ENCODE measurements around the gene EIF5A2.

Gene EIF5A2

DNA sequence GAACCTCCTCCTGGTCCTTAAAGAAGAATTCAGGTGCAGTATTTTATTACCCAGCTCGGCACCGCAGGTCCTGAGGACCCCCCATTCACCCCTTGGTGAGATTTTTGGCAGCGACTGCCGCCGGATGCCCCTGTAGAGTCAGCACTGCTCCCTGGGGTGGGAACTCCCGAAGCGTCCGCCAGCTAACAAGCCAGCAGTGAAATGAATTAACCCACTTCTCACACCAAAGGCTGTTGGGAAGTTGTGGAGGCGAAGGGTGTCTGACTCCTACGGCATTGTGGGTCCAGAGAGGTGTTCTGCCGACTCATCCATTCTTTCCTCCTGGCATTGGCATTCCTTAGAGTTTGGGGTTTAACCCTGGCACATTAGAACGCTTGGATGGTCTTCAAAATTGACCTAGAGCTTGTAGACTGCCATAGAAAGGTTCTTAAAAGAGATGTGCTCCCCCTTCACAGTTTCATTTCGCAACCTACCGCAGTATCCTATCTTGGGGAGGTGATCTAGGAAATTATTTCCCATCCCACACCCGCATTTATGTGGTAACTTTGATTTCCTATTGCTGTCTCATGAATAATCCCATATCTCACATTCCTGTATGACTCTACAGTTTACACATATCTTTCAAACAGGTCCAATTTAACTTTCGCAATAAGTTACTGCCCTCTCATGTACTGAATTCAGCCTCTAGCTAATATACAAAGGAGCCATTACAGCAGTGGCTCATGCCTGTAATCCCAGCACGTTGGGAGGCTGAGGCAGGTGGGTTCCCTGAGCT, 879 bp upstream of the EIF5A2 start:
- no peak for TF ChIP-seq GLIS3 (CRISPR knock-in tag; IDR thresholded peaks at IDR 0.05)
- no peak for TF ChIP-seq ESRRG (CRISPR knock-in tag; IDR thresholded peaks at IDR 0.05)
- TF ChIP-seq CSDC2 (CRISPR knock-in tag; IDR thresholded peaks at IDR 0.05): no peak
- TF ChIP-seq, protein P1, sequence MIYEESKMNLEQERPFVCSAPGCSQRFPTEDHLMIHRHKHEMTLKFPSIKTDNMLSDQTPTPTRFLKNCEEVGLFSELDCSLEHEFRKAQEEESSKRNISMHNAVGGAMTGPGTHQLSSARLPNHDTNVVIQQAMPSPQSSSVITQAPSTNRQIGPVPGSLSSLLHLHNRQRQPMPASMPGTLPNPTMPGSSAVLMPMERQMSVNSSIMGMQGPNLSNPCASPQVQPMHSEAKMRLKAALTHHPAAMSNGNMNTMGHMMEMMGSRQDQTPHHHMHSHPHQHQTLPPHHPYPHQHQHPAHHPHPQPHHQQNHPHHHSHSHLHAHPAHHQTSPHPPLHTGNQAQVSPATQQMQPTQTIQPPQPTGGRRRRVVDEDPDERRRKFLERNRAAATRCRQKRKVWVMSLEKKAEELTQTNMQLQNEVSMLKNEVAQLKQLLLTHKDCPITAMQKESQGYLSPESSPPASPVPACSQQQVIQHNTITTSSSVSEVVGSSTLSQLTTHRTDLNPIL (CRISPR knock-in tag; IDR thresholded peaks at IDR 0.05; ENCODE audit: low read depth): no peak
- TF ChIP-seq, protein P2, sequence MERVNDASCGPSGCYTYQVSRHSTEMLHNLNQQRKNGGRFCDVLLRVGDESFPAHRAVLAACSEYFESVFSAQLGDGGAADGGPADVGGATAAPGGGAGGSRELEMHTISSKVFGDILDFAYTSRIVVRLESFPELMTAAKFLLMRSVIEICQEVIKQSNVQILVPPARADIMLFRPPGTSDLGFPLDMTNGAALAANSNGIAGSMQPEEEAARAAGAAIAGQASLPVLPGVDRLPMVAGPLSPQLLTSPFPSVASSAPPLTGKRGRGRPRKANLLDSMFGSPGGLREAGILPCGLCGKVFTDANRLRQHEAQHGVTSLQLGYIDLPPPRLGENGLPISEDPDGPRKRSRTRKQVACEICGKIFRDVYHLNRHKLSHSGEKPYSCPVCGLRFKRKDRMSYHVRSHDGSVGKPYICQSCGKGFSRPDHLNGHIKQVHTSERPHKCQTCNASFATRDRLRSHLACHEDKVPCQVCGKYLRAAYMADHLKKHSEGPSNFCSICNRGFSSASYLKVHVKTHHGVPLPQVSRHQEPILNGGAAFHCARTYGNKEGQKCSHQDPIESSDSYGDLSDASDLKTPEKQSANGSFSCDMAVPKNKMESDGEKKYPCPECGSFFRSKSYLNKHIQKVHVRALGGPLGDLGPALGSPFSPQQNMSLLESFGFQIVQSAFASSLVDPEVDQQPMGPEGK (CRISPR knock-in tag; IDR thresholded peaks at IDR 0.05; ENCODE audit: borderline replicate concordance): no peak
- TF ChIP-seq, protein P3, sequence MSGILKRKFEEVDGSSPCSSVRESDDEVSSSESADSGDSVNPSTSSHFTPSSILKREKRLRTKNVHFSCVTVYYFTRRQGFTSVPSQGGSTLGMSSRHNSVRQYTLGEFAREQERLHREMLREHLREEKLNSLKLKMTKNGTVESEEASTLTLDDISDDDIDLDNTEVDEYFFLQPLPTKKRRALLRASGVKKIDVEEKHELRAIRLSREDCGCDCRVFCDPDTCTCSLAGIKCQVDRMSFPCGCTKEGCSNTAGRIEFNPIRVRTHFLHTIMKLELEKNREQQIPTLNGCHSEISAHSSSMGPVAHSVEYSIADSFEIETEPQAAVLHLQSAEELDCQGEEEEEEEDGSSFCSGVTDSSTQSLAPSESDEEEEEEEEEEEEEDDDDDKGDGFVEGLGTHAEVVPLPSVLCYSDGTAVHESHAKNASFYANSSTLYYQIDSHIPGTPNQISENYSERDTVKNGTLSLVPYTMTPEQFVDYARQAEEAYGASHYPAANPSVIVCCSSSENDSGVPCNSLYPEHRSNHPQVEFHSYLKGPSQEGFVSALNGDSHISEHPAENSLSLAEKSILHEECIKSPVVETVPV (CRISPR knock-in tag; IDR thresholded peaks at IDR 0.05): no peak
- TF ChIP-seq, protein P4, sequence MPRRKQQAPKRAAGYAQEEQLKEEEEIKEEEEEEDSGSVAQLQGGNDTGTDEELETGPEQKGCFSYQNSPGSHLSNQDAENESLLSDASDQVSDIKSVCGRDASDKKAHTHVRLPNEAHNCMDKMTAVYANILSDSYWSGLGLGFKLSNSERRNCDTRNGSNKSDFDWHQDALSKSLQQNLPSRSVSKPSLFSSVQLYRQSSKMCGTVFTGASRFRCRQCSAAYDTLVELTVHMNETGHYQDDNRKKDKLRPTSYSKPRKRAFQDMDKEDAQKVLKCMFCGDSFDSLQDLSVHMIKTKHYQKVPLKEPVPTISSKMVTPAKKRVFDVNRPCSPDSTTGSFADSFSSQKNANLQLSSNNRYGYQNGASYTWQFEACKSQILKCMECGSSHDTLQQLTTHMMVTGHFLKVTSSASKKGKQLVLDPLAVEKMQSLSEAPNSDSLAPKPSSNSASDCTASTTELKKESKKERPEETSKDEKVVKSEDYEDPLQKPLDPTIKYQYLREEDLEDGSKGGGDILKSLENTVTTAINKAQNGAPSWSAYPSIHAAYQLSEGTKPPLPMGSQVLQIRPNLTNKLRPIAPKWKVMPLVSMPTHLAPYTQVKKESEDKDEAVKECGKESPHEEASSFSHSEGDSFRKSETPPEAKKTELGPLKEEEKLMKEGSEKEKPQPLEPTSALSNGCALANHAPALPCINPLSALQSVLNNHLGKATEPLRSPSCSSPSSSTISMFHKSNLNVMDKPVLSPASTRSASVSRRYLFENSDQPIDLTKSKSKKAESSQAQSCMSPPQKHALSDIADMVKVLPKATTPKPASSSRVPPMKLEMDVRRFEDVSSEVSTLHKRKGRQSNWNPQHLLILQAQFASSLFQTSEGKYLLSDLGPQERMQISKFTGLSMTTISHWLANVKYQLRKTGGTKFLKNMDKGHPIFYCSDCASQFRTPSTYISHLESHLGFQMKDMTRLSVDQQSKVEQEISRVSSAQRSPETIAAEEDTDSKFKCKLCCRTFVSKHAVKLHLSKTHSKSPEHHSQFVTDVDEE (CRISPR knock-in tag; IDR thresholded peaks at IDR 0.05): no peak
- TF ChIP-seq ISL1 (CRISPR knock-in tag; IDR thresholded peaks at IDR 0.05): no peak
- TF ChIP-seq ZNF8 (CRISPR knock-in tag; IDR thresholded peaks at IDR 0.05): no peak
- ATAC-seq: no peak

DNA sequence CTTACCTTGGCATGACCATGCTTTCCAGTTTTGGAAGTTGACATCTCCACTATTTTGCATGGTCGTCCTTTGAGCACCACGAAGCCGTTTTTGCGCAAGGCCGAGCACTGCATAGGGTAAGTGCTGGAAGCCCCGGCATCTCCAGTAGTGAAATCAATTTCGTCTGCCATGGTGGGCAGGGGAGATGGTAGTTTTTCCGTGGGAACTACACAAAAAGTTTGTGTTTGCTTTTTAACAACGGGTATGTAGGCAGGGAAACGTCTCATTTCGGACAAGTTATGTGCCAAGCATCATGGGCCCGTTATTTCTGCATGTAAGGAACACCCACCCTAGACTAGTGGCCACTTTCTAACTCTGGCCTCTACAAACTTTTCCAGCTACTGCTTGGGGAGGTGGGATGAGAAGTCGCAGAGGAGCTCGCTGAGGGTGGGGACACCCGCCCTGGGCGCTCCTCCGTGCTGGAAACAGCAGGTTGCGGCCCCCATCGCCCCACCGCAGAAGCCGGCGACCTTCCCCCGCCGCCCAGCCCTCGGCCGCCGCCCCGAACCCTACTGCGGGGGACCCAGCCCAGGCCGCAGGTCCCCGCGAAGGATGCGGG, 701 bp downstream of the EIF5A2 start:
- TF ChIP-seq, protein P2 (CRISPR knock-in tag; IDR thresholded peaks at IDR 0.05; ENCODE audit: borderline replicate concordance): peak; percentile 24; the same call in 1 of the 2 replicates
- no peak for TF ChIP-seq ZFP30 (CRISPR knock-in tag; IDR thresholded peaks at IDR 0.05)
- peak; percentile 71 for ATAC-seq

DNA sequence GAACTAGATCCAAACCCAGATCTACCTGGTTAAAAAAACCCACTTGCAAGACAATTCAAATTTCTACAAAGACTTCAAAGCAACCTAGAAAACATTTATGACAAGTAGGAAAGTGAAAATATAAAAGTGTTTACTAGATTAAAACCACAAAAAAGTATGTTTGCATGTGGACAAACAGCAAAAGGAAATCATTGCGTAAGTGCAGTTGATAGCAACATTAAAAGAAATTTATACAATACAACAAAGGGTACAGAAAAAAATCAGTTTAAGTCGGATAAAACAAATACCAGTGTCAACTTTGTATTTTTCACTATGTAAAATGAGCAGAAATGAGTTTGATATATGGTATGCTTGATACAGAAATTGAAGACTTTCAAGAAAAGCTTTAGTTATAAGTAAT, 2.6 kb downstream of the EIF5A2 start:
- no peak for TF ChIP-seq ZNF70 (CRISPR knock-in tag; IDR thresholded peaks at IDR 0.05)
- TF ChIP-seq ESRRG (CRISPR knock-in tag; IDR thresholded peaks at IDR 0.05): no peak
- TF ChIP-seq TOX (CRISPR knock-in tag; IDR thresholded peaks at IDR 0.05; ENCODE audit: borderline replicate concordance): no peak
- no peak for ATAC-seq

DNA sequence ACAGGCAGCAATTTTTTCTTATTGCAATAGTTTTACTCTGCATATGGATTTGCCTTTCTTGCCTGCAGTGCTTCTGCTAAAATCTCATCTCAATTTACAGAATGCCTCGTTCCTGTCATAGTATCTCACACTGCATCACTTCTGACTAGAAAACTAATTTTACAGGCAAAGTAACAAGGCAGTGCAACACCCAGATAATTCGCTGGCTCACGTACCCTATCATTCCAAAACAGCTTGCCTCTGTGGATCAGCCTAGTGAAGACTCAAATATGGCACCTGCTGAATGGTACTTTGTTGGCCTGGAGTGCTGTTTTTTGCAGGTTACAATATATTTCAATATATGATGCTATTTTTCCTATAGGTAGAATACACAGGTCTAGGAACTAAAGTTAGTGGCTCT, 5.3 kb downstream of the EIF5A2 start:
- TF ChIP-seq GLIS3 (CRISPR knock-in tag; IDR thresholded peaks at IDR 0.05) (no peak), CSDC2 (CRISPR knock-in tag; IDR thresholded peaks at IDR 0.05) (no peak), RARB (CRISPR knock-in tag; IDR thresholded peaks at IDR 0.05) (no peak), ZFP3 (CRISPR knock-in tag; IDR thresholded peaks at IDR 0.05) (no peak), ZNF565 (CRISPR knock-in tag; conservative IDR thresholded peaks at IDR 0.05; ENCODE audit: low read depth) (no peak), ISL1 (CRISPR knock-in tag; IDR thresholded peaks at IDR 0.05) (no peak)
- TF ChIP-seq, protein P4 (CRISPR knock-in tag; IDR thresholded peaks at IDR 0.05): no peak
- ATAC-seq: no peak
